Measurements from ENCODE around the gene CDC42EP3. TPM values are rescaled to one million over a fixed set of nuclear protein-coding genes. Genes with fewer than 3 reads are reported as not detected.

Gene CDC42EP3
- total RNA-seq, 1 donor from 2014 or later, result 9.8 TPM

DNA sequence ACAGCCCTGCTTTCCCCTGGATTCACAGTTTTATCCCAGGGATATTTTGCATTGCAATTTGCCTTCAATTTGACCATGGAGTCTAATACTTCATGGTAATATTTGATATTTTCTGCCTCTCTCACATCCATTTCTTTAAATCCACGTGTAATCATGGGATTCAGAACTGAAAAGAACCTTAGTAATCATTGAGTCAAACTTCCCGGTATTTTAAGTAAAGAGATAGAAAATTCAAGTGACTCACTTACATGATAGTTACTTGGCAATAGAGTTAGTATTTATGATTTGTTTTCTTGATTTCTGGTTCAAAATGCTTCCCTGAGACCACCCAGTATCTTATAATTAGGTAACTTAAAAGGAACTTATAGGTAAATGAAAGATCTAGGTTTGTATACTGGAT lies 33.7 kb upstream of the CDC42EP3 start:
- intact Hi-C loops (cut with micrococcal nuclease), result no loop called here

DNA sequence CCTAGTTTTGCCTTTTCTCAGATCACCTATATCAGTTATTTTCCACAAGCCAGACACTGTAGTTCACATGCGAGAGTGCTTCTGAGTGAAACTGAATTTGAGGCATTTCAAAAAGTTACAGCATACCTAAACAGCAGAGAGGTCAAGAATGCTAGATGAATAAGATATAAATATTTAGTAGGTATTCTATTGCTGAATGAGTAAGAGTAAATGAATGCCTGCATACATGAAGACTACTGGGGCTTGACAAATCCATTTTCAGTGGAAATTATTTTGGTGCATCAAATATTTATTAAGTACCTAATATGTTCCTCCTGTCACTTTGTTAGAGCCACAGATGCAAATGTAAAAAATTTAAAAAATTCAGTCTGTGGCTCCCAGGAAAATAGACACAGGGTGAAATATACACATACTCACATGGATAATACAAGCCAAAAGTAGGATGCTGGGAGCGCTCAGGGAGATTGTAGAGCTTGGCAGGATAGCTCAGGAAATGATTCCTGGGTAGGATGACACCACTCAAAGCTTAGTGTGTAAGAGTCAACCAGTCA lies 27.6 kb upstream of the CDC42EP3 start:
- no peak for DNase-seq (ENCODE audit: low spot score)
- H3K27ac Mint-ChIP-seq, result no peak overlapping the region
- peaks cover 7% of the 10 kb centered on the region for H3K4me1 Mint-ChIP-seq (ENCODE audit: low read depth)
- H3K9me3 Mint-ChIP-seq, result peaks cover 11% of the 10 kb centered on the region
- H3K27me3 Mint-ChIP-seq (ENCODE audit: low read depth), result peaks cover 28% of the 10 kb centered on the region
- intact Hi-C loops (cut with micrococcal nuclease), result no loop called here
- H3K36me3 Mint-ChIP-seq (ENCODE audit: low read depth), result no peaks in the 10 kb centered on the region
- H3K4me3 Mint-ChIP-seq (ENCODE audit: low read depth), result no peak overlapping the region

More for the DNA sequence above, 33.7 kb upstream of the CDC42EP3 start:
- H3K27ac Mint-ChIP-seq, result no peak overlapping the region
- H3K9me3 Mint-ChIP-seq, result peaks cover 11% of the 10 kb centered on the region
- DNase-seq (ENCODE audit: low spot score), result no peak
- H3K36me3 Mint-ChIP-seq (ENCODE audit: low read depth), result no peaks in the 10 kb centered on the region
- H3K4me1 Mint-ChIP-seq (ENCODE audit: low read depth), result peaks cover 25% of the 10 kb centered on the region
- no peak overlapping the region for H3K4me3 Mint-ChIP-seq (ENCODE audit: low read depth)
- no peaks in the 10 kb centered on the region for H3K27me3 Mint-ChIP-seq (ENCODE audit: low read depth)

DNA sequence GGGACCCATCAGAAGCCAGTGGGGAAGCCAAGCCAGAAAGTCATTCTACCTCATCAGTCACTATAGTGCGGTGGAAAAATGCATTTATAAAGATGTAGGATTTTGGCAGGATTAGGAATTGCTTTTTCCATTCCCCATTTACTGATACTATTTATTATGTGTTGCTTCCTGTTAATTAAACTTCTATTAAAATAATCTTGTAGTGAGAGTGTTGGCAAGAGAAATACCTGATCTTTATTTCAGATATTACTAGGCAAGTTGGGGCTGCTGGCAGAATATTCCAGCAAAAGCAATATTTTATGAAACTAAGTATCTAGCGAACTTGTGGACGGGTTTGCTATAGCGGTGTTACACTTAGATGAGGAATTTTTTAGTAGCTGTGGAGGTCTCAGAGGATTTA lies 23.9 kb upstream of the CDC42EP3 start:
- Mint-ChIP-seq H3K27ac (no peak overlapping the region), H3K27me3 (ENCODE audit: low read depth) (peaks cover 40% of the 10 kb centered on the region), H3K4me3 (ENCODE audit: low read depth) (no peak overlapping the region), H3K4me1 (ENCODE audit: low read depth) (peaks cover 6% of the 10 kb centered on the region), H3K9me3 (no peaks in the 10 kb centered on the region), H3K36me3 (ENCODE audit: low read depth) (no peaks in the 10 kb centered on the region)
- intact Hi-C loops (cut with micrococcal nuclease), result no loop called here
- DNase-seq (ENCODE audit: low spot score), result no peak

DNA sequence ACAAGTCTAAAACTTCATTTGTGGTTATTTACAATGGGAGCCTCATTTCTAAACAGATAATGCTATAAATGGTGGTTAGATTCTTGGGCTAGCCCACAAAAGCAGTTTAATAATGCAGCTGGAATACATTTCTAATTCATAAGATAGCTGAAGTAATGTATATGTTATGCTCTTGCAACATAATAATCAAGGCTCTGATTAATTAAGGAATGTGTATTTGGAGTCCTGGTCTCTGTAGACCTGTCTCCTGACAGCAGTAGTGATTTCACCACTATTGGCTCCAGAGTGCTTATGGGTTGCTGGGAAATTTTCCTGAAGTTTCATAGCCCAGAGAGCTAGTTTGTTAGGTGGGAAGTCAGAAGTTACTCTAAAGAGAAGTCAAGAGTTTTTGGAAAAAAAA lies 21.3 kb upstream of the CDC42EP3 start:
- DNase-seq (ENCODE audit: low spot score), result no peak
- Mint-ChIP-seq H3K9me3 (no peaks in the 10 kb centered on the region), H3K4me1 (ENCODE audit: low read depth) (peaks cover under 1% of the 10 kb centered on the region), H3K36me3 (ENCODE audit: low read depth) (no peaks in the 10 kb centered on the region), H3K27ac (no peak overlapping the region), H3K4me3 (ENCODE audit: low read depth) (no peak overlapping the region), H3K27me3 (ENCODE audit: low read depth) (peaks cover 32% of the 10 kb centered on the region)
- intact Hi-C loops (cut with micrococcal nuclease), result no loop called here

DNA sequence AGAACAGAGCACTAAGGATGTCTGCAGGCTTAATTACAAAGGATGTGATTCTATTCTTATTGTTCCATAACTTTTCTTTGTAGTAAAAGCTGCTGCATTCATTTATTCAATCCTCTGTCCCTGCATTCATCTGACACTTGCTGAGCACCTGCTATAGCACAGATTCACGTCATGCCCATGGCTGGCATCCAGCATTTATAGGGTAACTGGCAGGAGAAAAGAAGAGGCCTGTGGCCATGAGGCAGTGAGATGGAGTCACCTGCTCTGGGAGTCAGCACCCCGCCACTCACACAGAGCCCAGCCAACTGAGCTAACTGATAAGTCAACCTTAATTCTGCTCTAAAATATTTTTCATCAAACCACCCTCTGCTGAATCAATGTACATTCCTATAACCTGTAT lies 18.3 kb upstream of the CDC42EP3 start:
- H3K36me3 Mint-ChIP-seq (ENCODE audit: low read depth), result peaks cover 4% of the 10 kb centered on the region
- H3K27ac Mint-ChIP-seq, result no peak overlapping the region
- no peak for DNase-seq (ENCODE audit: low spot score)
- peaks cover 7% of the 10 kb centered on the region for H3K4me1 Mint-ChIP-seq (ENCODE audit: low read depth)
- no peak overlapping the region for H3K4me3 Mint-ChIP-seq (ENCODE audit: low read depth)
- peaks cover 12% of the 10 kb centered on the region for H3K27me3 Mint-ChIP-seq (ENCODE audit: low read depth)
- intact Hi-C loops (cut with micrococcal nuclease), result loop anchor here (10.0 kb wide), 1 partner anchor 295 kb away; no protein-coding TSS in a partner anchor
- peaks cover 4% of the 10 kb centered on the region for H3K9me3 Mint-ChIP-seq

DNA sequence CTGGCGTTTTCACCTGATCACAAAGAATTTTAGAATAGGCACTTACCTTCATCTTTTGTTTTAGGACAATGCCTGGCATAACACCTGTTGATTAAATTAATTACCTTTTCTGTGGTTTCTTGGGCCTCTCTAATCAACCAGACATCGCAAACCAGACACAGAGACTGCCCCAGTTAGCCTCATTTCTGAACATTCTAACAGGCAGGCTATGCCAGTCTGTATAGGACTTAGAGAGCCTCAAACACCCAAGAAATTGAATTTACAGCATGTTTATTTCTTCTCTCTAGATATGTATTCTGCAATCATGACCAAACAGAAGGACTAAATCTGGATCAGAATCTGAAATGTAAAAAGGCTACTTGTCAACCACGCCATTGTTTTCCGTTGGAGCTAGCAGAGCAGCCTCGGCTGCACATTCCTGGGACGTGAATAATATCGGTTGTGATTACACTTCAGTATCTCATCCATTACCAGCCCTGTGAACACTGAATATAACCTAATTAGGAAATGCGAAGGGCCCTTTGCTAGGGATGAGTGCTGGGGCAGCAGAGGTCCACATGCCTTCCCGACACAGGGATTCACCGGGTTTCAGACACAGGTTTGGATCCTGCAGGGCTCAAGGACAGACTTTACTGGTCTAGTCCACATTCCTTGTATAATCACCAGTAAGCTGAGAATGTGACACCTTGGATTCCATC lies 17.5 kb upstream of the CDC42EP3 start:
- peaks cover 12% of the 10 kb centered on the region for H3K27me3 Mint-ChIP-seq (ENCODE audit: low read depth)
- intact Hi-C loops (cut with micrococcal nuclease), result loop anchor here (10.0 kb wide), 1 partner anchor 294 kb away; no protein-coding TSS in a partner anchor

DNA sequence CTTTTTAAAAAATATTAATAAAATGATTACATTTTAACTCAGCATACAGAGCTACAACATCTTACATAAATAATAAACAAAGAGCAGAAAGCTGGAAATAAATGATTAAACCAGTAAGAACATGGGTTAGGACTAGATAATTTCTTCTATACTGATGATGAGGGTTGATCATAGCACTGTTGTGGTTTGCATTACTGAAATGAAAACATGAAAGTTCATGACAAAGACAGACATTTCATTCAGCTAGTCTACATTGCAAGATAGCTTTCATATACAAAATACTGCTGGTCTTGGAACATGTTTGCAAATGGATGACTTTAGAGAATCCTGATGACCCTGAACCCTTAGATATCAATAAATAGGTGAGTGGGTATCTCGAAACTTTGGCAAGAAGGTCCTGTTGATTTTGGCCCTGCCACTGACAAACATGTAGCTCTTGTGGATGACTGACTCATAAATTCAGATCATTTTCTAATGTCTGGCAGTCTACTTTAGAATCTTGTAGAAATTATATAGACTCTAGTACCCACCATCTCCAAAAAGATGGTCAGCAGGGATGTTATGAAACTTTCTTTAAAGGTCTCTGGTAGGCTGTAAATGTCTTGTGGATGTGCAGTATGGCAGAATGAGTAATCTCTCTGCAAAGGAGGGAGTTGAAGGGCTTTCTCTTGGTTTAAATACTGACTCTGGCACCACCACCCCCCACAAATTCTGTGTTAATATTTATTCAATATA lies 15.5 kb upstream of the CDC42EP3 start:
- Mint-ChIP-seq H3K4me1 (ENCODE audit: low read depth) (peaks cover 28% of the 10 kb centered on the region), H3K36me3 (ENCODE audit: low read depth) (peaks cover 14% of the 10 kb centered on the region), H3K4me3 (ENCODE audit: low read depth) (no peak overlapping the region), H3K27me3 (ENCODE audit: low read depth) (no peaks in the 10 kb centered on the region), H3K9me3 (peaks cover 15% of the 10 kb centered on the region), H3K27ac (no peak overlapping the region)
- DNase-seq (ENCODE audit: low spot score), result no peak
- intact Hi-C loops (cut with micrococcal nuclease), result loop anchor here (2.0 to 10.0 kb wide), 2 partner anchors 14 to 292 kb away; no protein-coding TSS in a partner anchor

More for the DNA sequence above, 17.5 kb upstream of the CDC42EP3 start:
- peaks cover 6% of the 10 kb centered on the region for H3K36me3 Mint-ChIP-seq (ENCODE audit: low read depth)
- no peak for DNase-seq (ENCODE audit: low spot score)
- no peak overlapping the region for H3K27ac Mint-ChIP-seq
- H3K4me3 Mint-ChIP-seq (ENCODE audit: low read depth), result no peak overlapping the region
- H3K4me1 Mint-ChIP-seq (ENCODE audit: low read depth), result peaks cover 14% of the 10 kb centered on the region
- H3K9me3 Mint-ChIP-seq, result peaks cover 10% of the 10 kb centered on the region

DNA sequence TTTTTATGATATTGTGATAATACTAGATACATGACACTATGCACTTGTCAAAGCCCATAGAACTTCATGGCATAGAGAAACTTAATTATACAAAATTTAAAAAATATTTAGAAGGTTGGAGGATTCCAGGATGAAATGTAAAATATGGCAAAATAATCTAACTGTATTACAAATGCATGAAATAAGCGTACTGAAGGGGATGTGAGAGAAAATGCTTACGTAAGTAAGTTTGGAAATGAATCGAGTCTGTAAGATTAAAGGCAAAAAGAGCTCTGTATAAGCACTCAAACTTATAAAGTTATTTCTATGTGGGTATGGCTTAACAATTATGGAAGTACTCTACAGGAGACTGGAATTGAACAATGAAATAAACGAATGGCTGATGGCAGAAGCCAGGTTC lies 13.4 kb upstream of the CDC42EP3 start:
- intact Hi-C loops (cut with micrococcal nuclease), result loop anchor here (10.0 kb wide), 1 partner anchor 290 kb away; no protein-coding TSS in a partner anchor
- Mint-ChIP-seq H3K4me1 (ENCODE audit: low read depth) (peaks cover 28% of the 10 kb centered on the region), H3K27me3 (ENCODE audit: low read depth) (no peaks in the 10 kb centered on the region)

DNA sequence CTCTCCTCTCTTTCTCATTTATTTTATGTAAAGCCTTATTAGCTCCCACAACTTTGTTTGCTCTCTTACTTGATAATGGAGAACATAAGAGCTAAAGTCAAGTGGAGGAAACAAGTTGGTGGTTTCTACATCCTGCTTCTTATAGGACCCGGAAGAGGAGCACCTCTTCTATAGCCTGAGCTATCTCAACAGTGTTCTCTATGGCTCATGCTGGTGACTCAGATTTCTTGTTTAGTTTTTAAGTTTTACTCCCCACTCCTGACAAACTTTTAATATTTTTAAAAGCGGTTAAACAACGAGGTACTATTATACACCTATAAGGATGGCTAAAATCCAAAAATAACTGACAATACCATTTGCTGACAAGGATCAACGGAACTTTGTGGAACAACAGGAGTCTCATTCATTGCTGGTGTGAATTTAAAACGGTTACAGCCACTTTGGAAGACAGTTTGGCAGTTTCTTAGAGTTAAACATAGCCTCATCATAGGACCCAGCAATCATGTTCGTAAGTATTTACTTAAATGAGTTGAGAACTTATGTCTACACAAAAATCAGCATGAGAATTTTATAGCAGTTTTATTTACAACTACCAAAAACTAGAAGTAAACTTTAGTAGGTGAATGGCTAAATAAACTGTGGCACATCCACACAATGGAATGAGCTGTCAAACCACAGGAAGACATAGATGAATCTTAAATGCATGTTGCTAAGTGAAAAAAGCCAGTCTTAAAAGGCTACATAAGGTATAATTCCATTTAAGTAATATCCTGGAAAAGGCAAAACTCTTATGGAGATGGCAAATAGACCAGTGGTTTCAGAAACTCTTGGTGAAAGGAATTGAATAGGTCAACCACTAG lies 12.7 kb upstream of the CDC42EP3 start:
- Mint-ChIP-seq H3K4me3 (ENCODE audit: low read depth) (no peak overlapping the region), H3K9me3 (peaks cover 15% of the 10 kb centered on the region), H3K4me1 (ENCODE audit: low read depth) (peaks cover 28% of the 10 kb centered on the region), H3K27ac (peak overlapping the region; percentile 85), H3K36me3 (ENCODE audit: low read depth) (peaks cover 14% of the 10 kb centered on the region), H3K27me3 (ENCODE audit: low read depth) (no peaks in the 10 kb centered on the region)
- no peak for DNase-seq (ENCODE audit: low spot score)
- intact Hi-C loops (cut with micrococcal nuclease), result loop anchor here (10.0 kb wide), 1 partner anchor 289 kb away; no protein-coding TSS in a partner anchor

More for the DNA sequence above, 13.4 kb upstream of the CDC42EP3 start:
- no peak overlapping the region for H3K27ac Mint-ChIP-seq
- DNase-seq (ENCODE audit: low spot score), result no peak
- peaks cover 14% of the 10 kb centered on the region for H3K36me3 Mint-ChIP-seq (ENCODE audit: low read depth)
- H3K4me3 Mint-ChIP-seq (ENCODE audit: low read depth), result no peak overlapping the region
- H3K9me3 Mint-ChIP-seq, result peaks cover 15% of the 10 kb centered on the region

DNA sequence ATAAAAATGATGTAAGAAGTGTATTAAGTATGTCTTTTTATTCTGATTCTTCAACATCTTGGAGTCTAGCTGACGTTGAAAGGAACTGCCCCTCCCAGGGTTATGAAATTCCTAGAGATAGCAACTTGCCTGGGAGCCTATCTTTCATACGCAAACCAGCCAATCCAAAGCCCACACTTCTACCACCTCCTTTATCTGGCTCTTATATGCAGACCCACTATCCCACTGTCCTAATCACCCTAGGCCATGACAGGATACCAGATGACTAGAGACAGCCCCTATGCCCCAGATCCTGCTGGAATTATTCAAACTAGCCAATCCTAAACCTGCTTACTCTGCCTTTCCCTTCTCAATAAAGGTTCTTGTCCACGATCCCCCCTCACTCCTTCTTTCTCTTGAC lies 11.8 kb upstream of the CDC42EP3 start:
- intact Hi-C loops (cut with micrococcal nuclease), result loop anchor here (10.0 kb wide), 1 partner anchor 288 kb away; no protein-coding TSS in a partner anchor

DNA sequence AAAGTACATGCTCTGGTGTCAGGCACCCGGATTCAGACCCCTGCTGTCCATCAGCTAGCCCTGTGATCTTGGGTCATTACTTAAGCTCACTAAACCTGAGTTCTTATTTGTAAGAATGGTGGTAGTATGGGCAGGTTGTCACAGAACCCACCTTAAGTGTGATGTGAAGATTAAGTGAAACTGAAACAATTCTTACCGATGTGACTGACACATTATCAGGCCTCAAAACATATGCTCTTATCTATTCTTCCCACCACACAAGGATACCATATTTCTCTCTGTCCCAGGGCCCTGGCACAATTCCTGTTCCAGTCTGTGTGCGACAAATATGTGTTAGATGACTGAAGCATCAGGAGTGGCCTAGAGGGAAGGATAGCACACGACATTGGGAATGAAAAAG lies 11.0 kb upstream of the CDC42EP3 start:
- H3K27ac Mint-ChIP-seq, result no peak overlapping the region

More for the DNA sequence above, 11.8 kb upstream of the CDC42EP3 start:
- Mint-ChIP-seq H3K4me3 (ENCODE audit: low read depth) (no peak overlapping the region), H3K4me1 (ENCODE audit: low read depth) (peaks cover 28% of the 10 kb centered on the region), H3K36me3 (ENCODE audit: low read depth) (peaks cover 14% of the 10 kb centered on the region), H3K9me3 (peaks cover 15% of the 10 kb centered on the region), H3K27me3 (ENCODE audit: low read depth) (no peaks in the 10 kb centered on the region), H3K27ac (peak overlapping the region; percentile 85)
- no peak for DNase-seq (ENCODE audit: low spot score)

DNA sequence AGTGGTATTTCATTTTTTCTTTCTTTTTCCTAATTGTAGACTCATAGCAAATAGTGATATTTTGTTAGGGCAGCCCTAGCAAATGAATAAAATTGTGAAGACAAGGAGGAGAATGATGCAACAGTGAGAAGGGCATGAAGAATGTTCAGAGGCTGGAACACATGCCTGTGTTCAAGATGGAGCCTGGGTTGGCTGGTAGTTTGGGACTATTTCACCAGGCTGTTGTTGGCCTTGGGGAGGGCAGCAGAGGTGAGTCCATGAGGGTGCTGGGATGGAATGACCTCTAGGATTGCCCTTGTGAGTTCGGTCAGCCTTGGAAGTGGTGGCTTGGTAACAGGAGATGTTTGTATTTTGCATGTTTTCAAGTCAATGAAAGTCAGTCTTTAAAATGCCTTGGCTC lies 10.1 kb upstream of the CDC42EP3 start:
- no peaks in the 10 kb centered on the region for H3K27me3 Mint-ChIP-seq (ENCODE audit: low read depth)
- peaks cover 14% of the 10 kb centered on the region for H3K36me3 Mint-ChIP-seq (ENCODE audit: low read depth)
- intact Hi-C loops (cut with micrococcal nuclease), result loop anchor here (10.0 kb wide), 1 partner anchor 287 kb away; no protein-coding TSS in a partner anchor
- no peak overlapping the region for H3K27ac Mint-ChIP-seq
- DNase-seq (ENCODE audit: low spot score), result no peak
- H3K9me3 Mint-ChIP-seq, result peaks cover 15% of the 10 kb centered on the region
- H3K4me3 Mint-ChIP-seq (ENCODE audit: low read depth), result no peak overlapping the region
- H3K4me1 Mint-ChIP-seq (ENCODE audit: low read depth), result peaks cover 22% of the 10 kb centered on the region

More for the DNA sequence above, 11.0 kb upstream of the CDC42EP3 start:
- intact Hi-C loops (cut with micrococcal nuclease), result loop anchor here (10.0 kb wide), 1 partner anchor 288 kb away; no protein-coding TSS in a partner anchor
- H3K27me3 Mint-ChIP-seq (ENCODE audit: low read depth), result no peaks in the 10 kb centered on the region
- peaks cover 14% of the 10 kb centered on the region for H3K36me3 Mint-ChIP-seq (ENCODE audit: low read depth)
- H3K4me1 Mint-ChIP-seq (ENCODE audit: low read depth), result peaks cover 26% of the 10 kb centered on the region
- no peak overlapping the region for H3K4me3 Mint-ChIP-seq (ENCODE audit: low read depth)
- H3K9me3 Mint-ChIP-seq, result peaks cover 15% of the 10 kb centered on the region
- DNase-seq (ENCODE audit: low spot score), result no peak
